K562 (cell line): ENCODE measurements around the gene CD300A. TPM values are rescaled to one million over a fixed set of nuclear protein-coding genes. Genes with fewer than 3 reads are reported as not detected.
A peak's percentile ranks its signal among the peaks of the same experiment; 100 is the strongest.

ENCODE experiments used
- ATF6 ChIP-seq: sonication (generic); formaldehyde crosslinking; IDR thresholded peaks from 2 replicates; pipeline ENCODE4 v1.4.0; 2020; ENCODE audit warnings: mild to moderate bottlenecking, missing genetic modification reagents
- BCL6 ChIP-seq: fragments of 250-450 bp; sonication (Bioruptor Pico); IDR thresholded peaks from 2 replicates; pipeline ENCODE4 v1.4.0; 2020
- CEBPG ChIP-seq, 3 experiments: fragments of 200-800 bp in 1 of 3; sonication (Bioruptor generic) in 1 of 3; sonication (generic) in 1 of 3; formaldehyde crosslinking in 1 of 3; IDR thresholded peaks in 2 of 3; conservative IDR thresholded peaks in 1 of 3; 2 replicates each; pipeline versions ENCODE4 v1.6.1 to v1.8.0; 2016 to 2022; ENCODE audit warnings: missing compliant biosample characterization in 2 of 3, missing genetic modification characterization in 2 of 3, mild to moderate bottlenecking in 1 of 3, missing genetic modification reagents in 1 of 3
- CREB1 ChIP-seq, 2 experiments: sonication (generic) in 1 of 2; formaldehyde crosslinking in 1 of 2; IDR thresholded peaks; 2 replicates each; pipeline versions ENCODE4 v1.6.1 to v1.8.0; 2012 to 2022; ENCODE audit warnings: inconsistent platforms in 1 of 2, mild to moderate bottlenecking in 1 of 2, missing genetic modification reagents in 1 of 2, moderate library complexity in 1 of 2
- ELF4 ChIP-seq: fragments of 450-650 bp; formaldehyde crosslinking; IDR thresholded peaks from 2 replicates; pipeline ENCODE4 v1.4.0; 2022; ENCODE audit warnings: missing genetic modification characterization
- ELK3 ChIP-seq: fragments of 450-650 bp; formaldehyde crosslinking; IDR thresholded peaks from 2 replicates; pipeline ENCODE4 v1.4.0; 2020; ENCODE audit warnings: mild to moderate bottlenecking
- FIP1L1 ChIP-seq: fragments of 200-400 bp; formaldehyde crosslinking; IDR thresholded peaks from 2 replicates; pipeline ENCODE4 v1.6.1; 2018; ENCODE audit warnings: mild to moderate bottlenecking, low read depth, low read length; ENCODE audit not compliant: poor library complexity, severe bottlenecking
- FOXA3 ChIP-seq, 2 experiments: fragments of 450-650 bp in 1 of 2; sonication (generic) in 1 of 2; formaldehyde crosslinking; IDR thresholded peaks in 1 of 2; conservative IDR thresholded peaks in 1 of 2; 2 replicates each; pipeline versions ENCODE4 v1.4.0 to v1.8.0; 2020 to 2022; ENCODE audit warnings: mild to moderate bottlenecking in 2 of 2, missing genetic modification reagents in 1 of 2
- JUN ChIP-seq, 2 experiments: sonication (generic) in 1 of 2; formaldehyde crosslinking in 1 of 2; IDR thresholded peaks; 2 replicates each; pipeline versions ENCODE4 v1.6.1 to v1.8.0; 2012 to 2022; ENCODE audit warnings: borderline replicate concordance in 2 of 2, mild to moderate bottlenecking in 2 of 2, improper control_type of control experiment in 1 of 2, low read depth in 1 of 2, low read length in 1 of 2, missing genetic modification reagents in 1 of 2
- MTA3 ChIP-seq: fragments of 450-650 bp; formaldehyde crosslinking; IDR thresholded peaks from 2 replicates; pipeline ENCODE4 v1.6.1; 2017; ENCODE audit warnings: mild to moderate bottlenecking, borderline replicate concordance
- PTRF ChIP-seq: fragments of 450-650 bp; IDR thresholded peaks from 2 replicates; pipeline ENCODE4 v1.6.1; 2016; ENCODE audit warnings: mild to moderate bottlenecking, missing genetic modification characterization, missing compliant biosample characterization
- RBBP5 ChIP-seq: fragments of 200-600 bp; sonication (generic); IDR thresholded peaks from 2 replicates; pipeline ENCODE4 v1.6.1; 2012; ENCODE audit warnings: borderline replicate concordance, mild to moderate bottlenecking, low read length, control low read depth, inconsistent platforms; ENCODE audit not compliant: insufficient read depth, poor library complexity, severe bottlenecking
- RBM15 ChIP-seq: fragments of 200-400 bp; formaldehyde crosslinking; IDR thresholded peaks from 2 replicates; pipeline ENCODE4 v1.6.1; 2018; ENCODE audit warnings: mild to moderate bottlenecking, low read length, moderate library complexity; ENCODE audit not compliant: insufficient read depth
- RFX5 ChIP-seq: IDR thresholded peaks from 2 replicates; pipeline ENCODE4 v1.6.1; 2011; ENCODE audit warnings: low read depth, mild to moderate bottlenecking, improper control_type of control experiment, low read length
- SLC30A9 ChIP-seq: fragments of 250-450 bp; sonication (Bioruptor Pico); IDR thresholded peaks from 2 replicates; pipeline ENCODE4 v1.8.0; 2022; ENCODE audit warnings: mild to moderate bottlenecking, moderate library complexity
- SMAD2 ChIP-seq: fragments of 150-350 bp; IDR thresholded peaks from 2 replicates; pipeline ENCODE4 v1.6.1; 2014; ENCODE audit warnings: low read depth, mild to moderate bottlenecking, low read length
- SRSF3 ChIP-seq: fragments of 200-400 bp; formaldehyde crosslinking; IDR thresholded peaks from 2 replicates; pipeline ENCODE4 v1.6.1; 2016; ENCODE audit warnings: mild to moderate bottlenecking, low read length, moderate library complexity; ENCODE audit not compliant: insufficient read depth
- TAF7 ChIP-seq: fragments of 450-650 bp; IDR thresholded peaks from 2 replicates; pipeline ENCODE4 v1.6.1; 2016; ENCODE audit warnings: missing genetic modification characterization, missing compliant biosample characterization
- TCF3 ChIP-seq: sonication (generic); formaldehyde crosslinking; IDR thresholded peaks from 2 replicates; pipeline ENCODE4 v1.4.0; 2020; ENCODE audit warnings: mild to moderate bottlenecking, missing genetic modification reagents
- ZBED1 ChIP-seq: IDR thresholded peaks from 2 replicates; pipeline ENCODE4 v1.6.1; 2014
- ZBTB17 ChIP-seq: fragments of 450-650 bp; formaldehyde crosslinking; IDR thresholded peaks from 2 replicates; pipeline ENCODE4 v1.4.0; 2020; ENCODE audit warnings: mild to moderate bottlenecking
- ZNF511 ChIP-seq: sonication (generic); formaldehyde crosslinking; IDR thresholded peaks from 2 replicates; pipeline ENCODE4 v1.8.0; 2022; ENCODE audit warnings: mild to moderate bottlenecking, missing genetic modification reagents
- polyA plus RNA-seq, 8 experiments: library from polyadenylated mRNA; depleted of rRNA in 4 of 8; stranded (reverse) in 5 of 8; unstranded in 3 of 8; fragments of >200 nt; fragmentation: Nextera tagmentation in 2 of 8; fragmentation: Illumina TruSeq in 1 of 8; extraction: Ambion mirVana in 2 of 8; extraction: Trizol in 1 of 8; gene quantifications; 2 replicates each; pipeline versions ENCODE4 v1.2.1 to v1.2.3, GENCODE V29; 2011 to 2014; ENCODE audit warnings: inconsistent platforms in 1 of 8, missing spikeins in 1 of 8
- total RNA-seq, 7 experiments: library from RNA; depleted of rRNA in 6 of 7; stranded (reverse); fragments of >200 nt in 6 of 7; fragmentation: Illumina TruSeq in 2 of 7; extraction: Trizol in 2 of 7; gene quantifications; 2 replicates each; pipeline versions ENCODE4 v1.2.1 to v1.2.3, GENCODE V29; 2011 to 2021; ENCODE audit warnings: low replicate concordance in 1 of 7

CD300A gene
- total and polyA plus RNA-seq, 9 of the 15 experiments (the other 6 are each of a cell fraction or from before 2014, with no cell fraction given), result 0.21 to 1.7 (median 0.41) TPM; not detected in 1

GRCh38 chr17:74514632-74515334, 48.3 kb downstream of the CD300A start (continued):
- TF ChIP-seq FOXA3 (CRISPR knock-in tag; conservative IDR thresholded peaks at IDR 0.05 in 1 of 2, IDR thresholded peaks at IDR 0.05 in 1 of 2) (no peak), ZBTB17 (no peak), SLC30A9 (CRISPR knock-in tag) (no peak), MTA3 (no peak), RFX5 (no peak), JUN (IDR thresholded peaks at IDR 0.05; ENCODE audit: borderline replicate concordance, low read depth, low read length) (peak; percentile 75), JUN (CRISPR knock-in tag; IDR thresholded peaks at IDR 0.05; ENCODE audit: borderline replicate concordance) (peak; percentile 100), SMAD2 (no peak), ELK3 (CRISPR knock-in tag) (no peak), ZNF511 (no peak), RBBP5 (no peak), CREB1 (IDR thresholded peaks at IDR 0.05) (peak; percentile 73; the same call in 1 of the 2 replicates), CREB1 (CRISPR knock-in tag; IDR thresholded peaks at IDR 0.05) (peak; percentile 94), ELF4 (CRISPR knock-in tag) (peak; percentile 83), PTRF (tag) (no peak), FIP1L1 (no peak), RBM15 (no peak), SRSF3 (no peak), TCF3 (CRISPR knock-in tag) (no peak), BCL6 (CRISPR knock-in tag) (no peak), TAF7 (tag) (no peak), ZBED1 (no peak), ATF6 (no peak), CEBPG (CRISPR knock-in tag; IDR thresholded peaks at IDR 0.05) (peak; percentile 23; the same call in 1 of the 2 replicates), CEBPG (tag; conservative IDR thresholded peaks at IDR 0.05 in 1 of 2, IDR thresholded peaks at IDR 0.05 in 1 of 2) (no peak)
